NCI-H1694 treated with DMSO at 0.1 percent for 48 hours (cell line): ENCODE measurements around the gene C2CD2.
"Not testable (repeated sequence)": the region's sequence is repeated elsewhere in the genome, so short reads cannot be mapped to it uniquely, and the experiment has no call there.

Source experiments
- DNase-seq: peaks from one replicate; lab custom pipeline; 2025; lab: John Stamatoyannopoulos, UW

The C2CD2 gene

DNA sequence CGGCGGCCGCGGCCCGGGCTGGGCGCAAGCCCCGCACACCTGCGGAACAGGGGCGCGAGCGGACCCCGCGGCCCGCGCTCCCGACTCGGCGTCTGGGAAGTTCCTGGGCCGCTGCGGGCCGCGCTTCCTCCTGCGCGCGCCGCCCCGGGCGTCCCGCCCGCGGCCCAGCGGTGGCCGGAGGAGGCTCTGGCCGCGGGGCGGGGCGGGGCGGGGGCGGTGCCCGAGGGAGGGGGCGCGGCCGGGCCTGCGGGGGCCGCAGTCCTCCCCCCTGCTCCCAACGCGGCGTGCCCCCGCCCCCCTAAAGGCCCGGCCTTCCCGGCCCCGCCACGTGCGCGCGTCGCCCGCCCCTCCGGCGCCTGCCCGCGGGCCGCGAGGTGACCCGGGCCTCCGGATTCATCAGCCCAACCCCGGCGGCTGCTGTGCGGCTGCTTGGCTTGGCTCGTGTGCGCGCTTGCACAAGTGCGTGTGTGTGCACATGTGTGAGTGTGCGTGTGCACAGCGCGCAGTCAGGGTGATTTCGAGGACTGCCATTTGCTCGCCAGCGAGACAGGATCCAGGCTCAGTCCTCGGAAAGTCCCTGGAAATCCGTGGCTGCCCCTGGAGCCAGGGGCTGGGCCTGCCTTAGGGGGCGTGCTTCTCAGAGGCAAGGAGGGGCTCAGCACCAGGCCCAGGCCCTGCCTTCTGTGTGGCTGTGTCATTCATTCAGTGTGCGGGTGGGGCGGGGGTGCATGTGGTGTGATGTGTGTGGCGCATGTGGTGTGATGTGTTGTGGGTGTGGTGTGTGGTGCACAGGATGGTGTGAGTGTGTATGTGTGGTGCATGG is at the start of gene C2CD2:
Gene C2CD2 (minus strand): TSS at position 188 of the 823 bp plus-strand sequence. CDS start 370 bp downstream, outside the sequence.
- DNase-seq, result no peak

DNA sequence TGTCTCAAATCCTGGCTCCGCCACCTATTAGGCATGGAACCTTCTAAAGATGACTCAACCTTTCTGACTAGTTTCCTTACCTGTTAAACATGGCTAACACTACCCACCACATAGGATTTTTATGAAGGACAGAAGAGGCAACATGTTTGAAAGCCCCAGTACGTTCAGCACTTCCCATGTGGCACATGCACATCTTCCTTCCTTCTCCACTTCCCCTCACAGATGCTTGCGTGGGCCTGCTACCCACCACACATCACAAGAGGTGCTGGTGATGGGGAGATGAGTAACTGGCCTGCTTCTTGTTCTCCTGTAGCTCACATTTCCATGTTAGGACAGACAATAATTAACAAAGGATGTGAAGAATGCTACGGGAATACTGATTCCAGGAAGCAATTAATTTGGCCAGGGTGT is 49.2 kb upstream of the C2CD2 start:
- no peak for DNase-seq

DNA sequence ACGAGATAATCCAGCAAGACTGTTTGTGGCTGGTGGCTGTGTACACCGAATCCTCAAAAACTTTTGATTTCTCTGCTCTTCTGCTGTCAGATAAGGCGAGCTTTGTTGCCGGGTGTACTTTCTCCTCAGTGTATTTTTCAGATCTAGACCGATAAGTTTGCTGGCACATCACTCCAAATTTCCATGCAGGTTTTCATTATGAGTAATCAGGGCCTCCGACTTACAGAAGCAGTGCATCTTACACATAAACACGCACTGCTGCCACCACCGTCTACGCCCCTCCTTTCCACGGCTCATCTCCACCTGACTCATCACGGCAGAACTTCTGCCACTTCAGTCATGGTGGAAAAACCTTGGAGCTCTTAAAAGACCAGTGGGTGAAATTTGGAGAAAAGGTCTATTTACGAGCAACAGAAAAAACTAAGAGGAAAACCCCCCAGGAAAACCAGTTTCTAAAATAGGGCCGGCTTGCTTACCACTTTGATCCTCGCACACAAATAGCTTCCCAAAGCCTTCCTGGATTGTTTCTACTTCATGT is 48.7 kb upstream of the C2CD2 start:
- DNase-seq, result no peak

DNA sequence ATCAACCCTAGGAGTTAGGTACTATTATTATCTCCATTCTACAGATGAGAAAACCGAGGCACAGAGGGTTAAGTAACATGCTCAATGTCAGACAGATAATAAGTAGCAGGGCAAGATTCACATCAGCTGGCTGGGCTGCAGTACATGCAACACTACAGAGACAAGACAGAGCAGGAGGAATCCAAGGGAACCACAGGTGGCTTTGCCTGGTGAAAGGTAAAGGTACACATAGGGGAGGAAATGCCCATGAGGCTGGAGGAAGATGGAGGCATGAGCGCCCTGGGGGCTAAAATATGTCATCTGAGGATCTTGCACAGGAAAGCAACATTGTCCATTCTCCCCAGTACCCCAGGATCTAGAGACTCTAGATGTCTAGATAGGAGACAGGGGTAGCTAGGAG is 48.0 kb upstream of the C2CD2 start:
- DNase-seq, result no peak

DNA sequence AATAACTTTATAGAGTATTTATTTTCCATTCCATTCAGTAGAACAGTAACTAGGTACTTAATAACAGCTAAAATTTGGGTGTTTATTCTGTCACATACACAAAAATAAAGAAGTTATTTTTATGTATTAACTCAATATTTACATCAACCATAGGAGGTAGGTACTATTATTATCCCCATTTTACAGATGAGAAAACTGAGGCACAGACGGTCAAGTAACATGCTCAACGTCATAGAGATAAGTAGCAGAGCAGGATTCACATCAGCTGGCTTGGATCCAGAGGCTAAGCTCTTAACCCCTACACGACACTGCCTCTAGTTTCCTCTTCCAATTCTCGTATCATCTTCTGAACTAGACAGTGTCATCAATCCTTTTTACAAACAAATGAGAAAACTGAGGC is 47.1 kb upstream of the C2CD2 start:
- no peak for DNase-seq

- no peak for DNase-seq
Observed at GRCh38 chr21:41997657-41998056, 43.8 kb upstream of the C2CD2 start.

DNA sequence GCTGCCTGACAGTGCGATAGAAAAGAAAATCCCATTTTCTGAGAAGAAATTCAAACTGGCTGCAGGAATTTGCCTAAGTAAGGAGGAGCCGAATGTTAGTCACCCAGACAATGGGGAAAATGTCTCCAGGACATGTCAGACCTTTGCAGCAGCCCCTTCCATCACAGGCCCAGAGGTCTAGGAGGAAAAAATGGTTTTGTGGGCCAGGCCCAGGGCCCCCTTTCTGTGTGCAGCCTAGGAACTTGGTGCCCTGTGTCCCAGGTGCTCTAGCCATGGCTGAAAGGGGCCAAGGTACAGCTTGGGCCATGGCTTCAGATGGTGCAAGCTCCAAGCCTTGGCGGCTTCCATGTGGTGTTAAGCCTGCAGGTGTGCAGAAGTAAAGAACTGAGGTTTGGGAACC is 41.8 kb upstream of the C2CD2 start:
- no peak for DNase-seq

- not testable (repeated sequence) for DNase-seq
Observed at GRCh38 chr21:41994613-41995012, 40.8 kb upstream of the C2CD2 start.

GRCh38 chr21:41993744-41994143 is 39.9 kb upstream of the C2CD2 start:
- DNase-seq, result no peak

GRCh38 chr21:41992576-41992975 is 38.8 kb upstream of the C2CD2 start:
- no peak for DNase-seq

GRCh38 chr21:41991659-41992058 is 37.8 kb upstream of the C2CD2 start:
- DNase-seq, result no peak

DNA sequence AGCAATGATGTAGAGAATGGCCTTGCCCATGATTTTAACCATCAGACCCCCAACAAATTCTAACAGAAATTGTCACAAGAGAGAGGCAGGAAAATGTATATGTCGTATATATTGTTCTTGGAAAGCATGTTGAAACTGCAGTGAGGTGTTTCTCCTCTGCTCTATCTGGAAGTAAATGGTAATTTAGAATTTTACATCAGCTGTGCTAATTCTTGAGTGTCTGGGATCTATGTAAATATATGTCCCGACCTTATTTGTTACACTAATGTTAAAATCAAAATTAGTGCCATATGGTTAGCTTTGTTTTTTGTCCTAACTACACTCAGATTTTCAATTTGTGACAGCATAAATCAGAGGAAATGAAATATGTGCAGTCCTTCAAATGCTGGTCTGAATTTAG is 35.9 kb upstream of the C2CD2 start:
- no peak for DNase-seq

- DNase-seq, result no peak
Observed at GRCh38 chr21:41987310-41987709, 33.5 kb upstream of the C2CD2 start.

- DNase-seq, result no peak
Observed at GRCh38 chr21:41985662-41986416, 32.0 kb upstream of the C2CD2 start.

- no peak for DNase-seq
Observed at GRCh38 chr21:41983229-41983628, 29.4 kb upstream of the C2CD2 start.

GRCh38 chr21:41980561-41980960 is 26.7 kb upstream of the C2CD2 start:
- no peak for DNase-seq

GRCh38 chr21:41979751-41980369 is 26.0 kb upstream of the C2CD2 start:
- DNase-seq, result no peak

DNA sequence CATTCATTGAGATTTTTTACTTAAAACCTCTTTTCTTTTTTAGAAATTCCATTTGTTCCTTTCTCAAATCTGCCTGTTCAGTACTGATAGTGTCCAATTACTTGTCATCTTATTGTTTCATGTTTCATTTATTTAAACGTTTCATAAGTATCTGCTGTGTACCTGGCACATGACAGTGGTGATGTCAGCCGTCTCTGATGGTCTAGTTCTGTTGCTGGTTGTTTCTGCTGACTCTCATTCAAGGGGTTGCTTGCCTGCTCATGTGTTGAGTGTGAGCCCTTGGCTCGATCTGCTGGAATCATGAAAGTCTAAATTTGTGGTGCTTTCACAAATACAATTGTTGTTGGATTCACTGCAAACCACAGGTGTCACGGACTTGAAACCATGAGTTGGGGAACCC is 25.5 kb upstream of the C2CD2 start:
- DNase-seq, result no peak

- no peak for DNase-seq
Observed at GRCh38 chr21:41977034-41977950, 23.5 kb upstream of the C2CD2 start.

GRCh38 chr21:41976611-41977010 is 22.8 kb upstream of the C2CD2 start:
- DNase-seq, result no peak
